ENCODE measurements around the gene CAPN11. TPM values are rescaled to one million over a fixed set of nuclear protein-coding genes. Genes with fewer than 3 reads are reported as not detected.

The CAPN11 gene
- total and polyA plus RNA-seq, 9 of the 15 experiments (the other 6 are each of a cell fraction or from before 2014, with no cell fraction given), result 0.03 to 0.61 (median 0.17) TPM; not detected in 1

GRCh38 chr6:44201638-44202303 is 43.2 kb downstream of the CAPN11 start (continued):
- TF ChIP-seq ZBTB5 (IDR thresholded peaks at IDR 0.05), result no peak
- TF ChIP-seq ZBTB7A (IDR thresholded peaks at IDR 0.05; ENCODE audit: borderline replicate concordance, control insufficient read depth, low read depth, low read length), result no peak; the same call in 1 of the 2 replicates
- no peak for TF ChIP-seq BDP1 (IDR thresholded peaks at IDR 0.05; ENCODE audit: insufficient read depth, insufficient read length)
- peak; percentile 92 for TF ChIP-seq L3MBTL2 (IDR thresholded peaks at IDR 0.05)
- no peak for TF ChIP-seq NR3C1 (CRISPR knock-in tag; IDR thresholded peaks at IDR 0.05)
- TF ChIP-seq THRAP3 (IDR thresholded peaks at IDR 0.05; ENCODE audit: borderline replicate concordance), result no peak
- TF ChIP-seq RBM22 (IDR thresholded peaks at IDR 0.05; ENCODE audit: low read depth, low read length, poor library complexity, severe bottlenecking), result no peak
- TF ChIP-seq FUS (optimal IDR thresholded peaks at IDR 0.05; ENCODE audit: low read depth, low read length), result no peak
- no peak for TF ChIP-seq IRF9 (tag; IDR thresholded peaks at IDR 0.05)
- TF ChIP-seq ILK (tag; IDR thresholded peaks at IDR 0.05; ENCODE audit: borderline replicate concordance, low read depth), result no peak
- no peak for TF ChIP-seq BCLAF1 (IDR thresholded peaks at IDR 0.05; ENCODE audit: borderline replicate concordance in 1 of 2, control insufficient read depth in 1 of 2, low read depth in 2 of 2, low read length in 1 of 2)
- TF ChIP-seq MAX (CRISPR knock-in tag; IDR thresholded peaks at IDR 0.05), result peak; percentile 96
- TF ChIP-seq CREB5 (CRISPR knock-in tag; IDR thresholded peaks at IDR 0.05), result no peak
- no peak for TF ChIP-seq ZKSCAN3 (CRISPR knock-in tag; IDR thresholded peaks at IDR 0.05)
- no peak for TF ChIP-seq RUNX1 (IDR thresholded peaks at IDR 0.05; ENCODE audit: low read depth)
- no peak for TF ChIP-seq MTA2 (IDR thresholded peaks at IDR 0.05; ENCODE audit: low read depth)
- no peak for TF ChIP-seq FIP1L1 (IDR thresholded peaks at IDR 0.05; ENCODE audit: low read depth, low read length, poor library complexity, severe bottlenecking)
- TF ChIP-seq POLR2A (conservative IDR thresholded peaks at IDR 0.05), result 0 out of 2 replicates have a peak, but pooled peaks have one; percentile 39
- no peak for TF ChIP-seq ZNF124 (CRISPR knock-in tag; IDR thresholded peaks at IDR 0.05)
- TF ChIP-seq NCOA1 (IDR thresholded peaks at IDR 0.05; ENCODE audit: low read depth), result no peak
- no peak; a peak in 1 of 4 replicates for TF ChIP-seq TEAD1 (CRISPR knock-in tag; IDR thresholded peaks at IDR 0.05)
- no peak for TF ChIP-seq SMARCA5 (IDR thresholded peaks at IDR 0.05)

Data from K562 (cell line).